ENCODE results near the gene ATP8A2. TPM values are rescaled to one million over a fixed set of nuclear protein-coding genes. Genes with fewer than 3 reads are reported as not detected.

The ATP8A2 gene
- total and polyA plus RNA-seq, 4 donors, result 0.01 to 0.08 (median 0.05) TPM; not detected in 1

GRCh38 chr13:25415241-25415640 is 43.5 kb downstream of the ATP8A2 start:
- no peaks in the 10 kb centered on the region for H3K9me3 ChIP-seq (ENCODE audit: control insufficient read depth in 4 of 4, low read length in 3 of 4)
- DNase-seq (ENCODE audit: low spot score), result no peak

More at GRCh38 chr13:25415241-25415640, 43.5 kb downstream of the ATP8A2 start:
- WGBS, result 69% methylated on average over 1 of the region's 1 CpG
- Histone ChIP-seq H3K36me3 (ENCODE audit: control insufficient read depth in 4 of 4, insufficient read depth in 3 of 4, low read depth in 1 of 4, low read length in 3 of 4) (no peaks in the 10 kb centered on the region), H3K27ac (ENCODE audit: low read depth in 1 of 2, low read length in 2 of 2) (no peak overlapping the region), H3K4me3 (ENCODE audit: low read depth in 1 of 3, low read length in 3 of 3) (no peak overlapping the region), H3K4me1 (ENCODE audit: control insufficient read depth in 4 of 4, insufficient read depth in 4 of 4, low read length in 3 of 4) (no peaks in the 10 kb centered on the region), H3K9ac (ENCODE audit: low read depth in 1 of 2, low read length in 2 of 2) (no peak overlapping the region), H3K27me3 (ENCODE audit: control insufficient read depth in 4 of 4, insufficient read depth in 4 of 4, low read length in 3 of 4) (peaks cover 0 to 8% (median 0%) of the 10 kb centered on the region in 4 donors)
- no peak for TF ChIP-seq REST (IDR thresholded peaks at IDR 0.05)
- no peak for TF ChIP-seq ATF3 (IDR thresholded peaks at IDR 0.05)
- no peak for TF ChIP-seq GABPA (IDR thresholded peaks at IDR 0.05 in 1 of 2, conservative IDR thresholded peaks at IDR 0.05 in 1 of 2)
- no peak for TF ChIP-seq HNF4A (conservative IDR thresholded peaks at IDR 0.05)
- TF ChIP-seq SP1 (IDR thresholded peaks at IDR 0.05), result no peak
- TF ChIP-seq RXRA (IDR thresholded peaks at IDR 0.05), result no peak
- TF ChIP-seq FOXA1 (IDR thresholded peaks at IDR 0.05), result no peak
- TF ChIP-seq ZBTB33 (IDR thresholded peaks at IDR 0.05), result no peak
- no peak for TF ChIP-seq EGR1 (IDR thresholded peaks at IDR 0.05; ENCODE audit: low read depth in 2 of 2)
- TF ChIP-seq FOXA2 (IDR thresholded peaks at IDR 0.05), result no peak
- TF ChIP-seq JUND (IDR thresholded peaks at IDR 0.05), result no peak
- TF ChIP-seq HNF4G (IDR thresholded peaks at IDR 0.05), result no peak
- TF ChIP-seq RAD21 (IDR thresholded peaks at IDR 0.05), result no peak
- no peak for TF ChIP-seq YY1 (IDR thresholded peaks at IDR 0.05)
- TF ChIP-seq TAF1 (conservative IDR thresholded peaks at IDR 0.05), result no peak
- no peak for TF ChIP-seq NR2F2 (IDR thresholded peaks at IDR 0.05)
- TF ChIP-seq CTCF (IDR thresholded peaks at IDR 0.05; ENCODE audit: low read depth, low read length, missing input control), result no peak
- TF ChIP-seq MAX (IDR thresholded peaks at IDR 0.05), result no peak

Data from liver (tissue), 9 donors.